ACHN (cell line): ENCODE data around the gene FBN2.

Experiments used
- DNase-seq: peaks from one replicate; pipeline ENCODE4 v3.0.0-alpha.2; 2015
- in situ Hi-C: cut with HindIII; loops from 2 replicates; pipeline ENCODE4 v1.10.0; 2017; ENCODE audit warnings: low sequenced_read_pairs, low pct_ligation_motif_present, low pct_unique_long_range_greater_than_20kb

Gene FBN2

DNA sequence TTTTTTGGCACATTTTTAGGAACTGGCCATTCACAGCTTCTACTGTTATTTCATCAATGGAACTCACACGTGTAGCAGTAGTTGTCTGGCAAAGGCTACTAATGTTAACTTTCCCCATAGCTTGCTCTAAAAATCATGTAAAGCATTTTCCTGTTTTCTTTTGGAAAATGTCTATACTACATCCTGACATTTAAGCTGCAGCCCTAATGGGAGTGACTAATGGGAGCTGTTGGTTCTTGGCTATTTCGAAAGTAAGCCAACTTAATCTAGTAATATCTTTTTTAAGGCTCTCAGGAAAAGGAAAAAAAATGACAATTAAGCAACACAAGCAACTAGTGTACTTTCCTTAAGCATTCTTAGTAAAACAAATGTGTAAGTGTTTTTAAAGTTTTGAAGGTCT is 285.3 kb downstream of the FBN2 start:
- in situ Hi-C loops = no loop called here
- DNase-seq = no peak

GRCh38 chr5:128252196-128252595 is 285.8 kb downstream of the FBN2 start:
- DNase-seq = no peak
- in situ Hi-C loops = no loop called here

DNA sequence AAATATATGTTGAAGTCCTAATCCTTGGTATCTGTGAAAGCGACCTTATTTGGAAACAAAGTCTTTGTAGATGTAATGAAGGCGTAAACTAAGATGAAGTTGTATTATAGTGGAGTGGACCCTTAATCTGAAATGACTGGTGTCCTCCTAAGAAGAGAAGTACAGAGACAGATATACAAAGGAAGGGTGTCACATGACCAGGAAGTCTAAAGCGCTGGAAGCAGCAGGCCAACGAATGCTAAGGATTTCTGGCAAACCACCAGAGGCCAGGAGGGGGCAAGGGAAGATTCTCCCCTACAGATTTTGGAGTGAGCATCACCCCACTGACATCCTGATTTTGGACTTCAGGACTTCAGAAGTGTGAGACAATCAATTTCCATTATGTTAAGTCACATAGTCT is 292.1 kb downstream of the FBN2 start:
- in situ Hi-C loops = no loop called here

GRCh38 chr5:128243958-128244582 is 294.0 kb downstream of the FBN2 start:
- in situ Hi-C loops = no loop called here
- DNase-seq = no peak

More for the DNA sequence above, 292.1 kb downstream of the FBN2 start:
- no peak for DNase-seq

GRCh38 chr5:128241051-128241695 is 296.9 kb downstream of the FBN2 start:
- no peak for DNase-seq
- in situ Hi-C loops = no loop called here

DNA sequence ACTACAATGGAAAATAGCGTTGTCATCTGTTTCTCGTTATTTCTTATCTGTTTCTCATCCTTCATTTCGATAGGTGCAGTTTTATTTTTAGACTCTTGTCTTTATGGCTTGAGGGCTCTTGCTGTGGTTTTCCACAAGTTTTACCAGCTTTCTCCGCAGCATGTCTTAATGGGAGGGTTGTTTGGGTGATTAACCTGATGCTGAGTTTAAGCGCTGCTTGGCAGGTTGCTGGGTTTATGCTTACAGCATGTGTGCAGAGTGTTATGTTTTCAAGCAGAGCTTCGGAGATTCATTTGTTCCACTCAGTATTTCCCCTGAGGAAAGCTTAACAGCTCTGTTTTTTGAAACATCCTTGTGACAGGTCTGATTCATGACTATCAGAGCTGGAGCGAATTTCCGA is 300.5 kb downstream of the FBN2 start:
- in situ Hi-C loops = no loop called here
- no peak for DNase-seq

DNA sequence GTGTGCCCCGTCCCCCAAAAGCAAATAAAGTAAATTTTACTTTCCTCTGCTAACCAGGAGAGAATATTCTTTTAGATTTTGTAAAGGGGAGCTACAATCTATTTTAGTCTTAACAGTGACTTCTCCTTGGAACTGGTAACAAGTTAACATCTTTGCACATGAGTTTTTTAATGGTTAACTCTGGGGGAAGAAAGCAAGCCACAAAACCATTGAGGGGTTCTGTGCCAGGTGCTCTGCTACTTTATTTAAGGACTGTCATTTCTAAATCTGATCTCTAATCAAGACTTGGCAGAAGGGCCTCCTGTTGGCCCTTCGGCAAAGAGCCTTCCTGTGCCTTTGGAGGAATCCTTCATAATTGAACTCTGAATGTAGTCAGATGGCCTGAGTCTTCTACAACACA is 301.0 kb downstream of the FBN2 start:
- no peak for DNase-seq
- in situ Hi-C loops = no loop called here

- DNase-seq = no peak
- in situ Hi-C loops = no loop called here
Measured at GRCh38 chr5:128236334-128236733, 301.7 kb downstream of the FBN2 start.

DNA sequence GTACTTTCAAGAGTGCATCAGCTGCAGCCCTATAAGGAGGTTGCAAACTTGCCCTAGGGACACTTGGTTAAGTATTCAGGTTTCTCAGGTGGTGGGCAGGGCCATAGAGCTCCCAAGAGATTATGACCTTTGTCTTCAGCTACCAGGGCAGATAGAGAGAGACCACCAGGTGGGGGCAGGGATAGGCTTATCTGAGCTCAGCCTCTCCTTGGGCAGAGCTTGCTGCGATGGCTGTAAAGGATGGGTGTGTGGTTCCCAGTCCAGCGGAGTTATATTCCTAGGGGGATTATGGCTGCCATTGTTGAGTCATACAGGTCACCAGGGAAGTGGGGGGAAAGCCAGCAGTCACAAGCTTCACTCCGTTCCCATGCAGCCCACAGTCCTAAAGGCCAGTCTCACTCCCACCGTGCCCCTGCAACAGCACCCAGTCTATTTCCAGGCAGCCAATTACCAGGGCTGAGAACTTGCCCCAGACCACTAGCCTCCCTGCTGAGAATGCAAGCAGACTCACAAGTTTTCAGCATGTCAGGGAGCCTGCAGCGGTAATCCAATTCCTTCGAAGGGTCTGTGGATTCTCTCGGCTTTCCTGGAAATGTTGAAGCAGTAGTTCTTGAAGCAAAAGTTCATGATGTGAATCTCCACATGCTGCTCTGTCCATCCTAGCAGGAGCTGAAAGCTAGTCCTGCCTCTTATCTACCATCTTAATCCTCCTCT is 303.0 kb downstream of the FBN2 start:
- DNase-seq = no peak
- in situ Hi-C loops = no loop called here

DNA sequence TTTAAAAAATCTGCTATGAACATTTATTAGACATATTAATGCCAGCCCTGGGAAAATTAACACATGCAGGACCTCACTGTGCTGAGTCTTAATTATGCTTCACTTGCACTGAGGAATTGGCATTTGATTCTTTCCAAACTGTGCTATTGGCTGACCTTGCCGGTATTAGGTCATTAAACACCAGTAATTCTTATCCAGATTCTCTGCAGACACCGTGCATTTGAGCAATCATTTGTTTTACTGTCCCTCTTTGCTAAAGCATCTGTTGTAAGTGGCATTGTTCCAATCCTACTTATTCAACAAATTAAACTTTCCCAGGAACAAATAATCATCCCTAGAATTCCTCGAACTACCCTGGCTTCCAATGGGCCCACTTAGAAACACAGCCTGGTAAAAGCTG is 309.5 kb downstream of the FBN2 start:
- in situ Hi-C loops = no loop called here
- no peak for DNase-seq

- in situ Hi-C loops = no loop called here
- DNase-seq = peak; percentile 19
Measured at GRCh38 chr5:128228008-128228407, 310.0 kb downstream of the FBN2 start.

GRCh38 chr5:128225245-128226030 is 312.6 kb downstream of the FBN2 start:
- no peak for DNase-seq
- in situ Hi-C loops = no loop called here

- in situ Hi-C loops = no loop called here
- DNase-seq = no peak
Measured at GRCh38 chr5:128224336-128224735, 313.7 kb downstream of the FBN2 start.

GRCh38 chr5:128220841-128221240 is 317.2 kb downstream of the FBN2 start:
- DNase-seq = no peak
- in situ Hi-C loops = no loop called here

DNA sequence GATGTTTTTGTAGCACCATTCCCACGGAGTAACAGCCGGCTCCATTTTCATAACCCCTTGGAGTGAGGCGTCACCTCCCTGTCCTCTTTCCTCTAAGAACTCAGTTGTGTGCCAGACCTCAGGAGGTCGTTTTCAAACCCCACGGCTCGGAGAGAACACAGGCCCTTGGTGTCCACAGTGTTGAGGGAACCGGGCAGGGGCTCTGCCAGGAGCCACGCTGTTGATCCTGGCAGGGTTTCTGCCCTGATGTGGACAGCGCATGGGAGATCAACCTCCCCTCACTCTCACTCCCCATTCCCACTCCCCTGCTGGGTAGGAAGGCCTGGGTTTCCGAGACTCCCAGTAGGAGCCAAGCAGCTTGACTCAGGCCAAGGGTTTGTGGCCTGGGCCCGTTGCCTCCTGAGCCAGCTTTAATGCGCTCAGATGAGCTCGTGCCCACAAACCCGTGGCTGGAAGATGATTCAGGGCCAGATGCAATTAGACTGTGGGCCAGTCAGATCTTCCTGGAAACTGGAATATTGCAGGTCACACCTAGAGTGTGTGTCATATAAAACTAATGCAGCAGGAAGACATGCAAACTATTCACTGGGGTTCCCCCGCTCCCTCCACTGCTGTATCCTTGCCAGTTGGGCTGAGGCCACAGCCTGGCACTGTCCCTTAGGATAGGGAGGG is 321.0 kb downstream of the FBN2 start:
- DNase-seq = peak; percentile 87
- in situ Hi-C loops = no loop called here

DNA sequence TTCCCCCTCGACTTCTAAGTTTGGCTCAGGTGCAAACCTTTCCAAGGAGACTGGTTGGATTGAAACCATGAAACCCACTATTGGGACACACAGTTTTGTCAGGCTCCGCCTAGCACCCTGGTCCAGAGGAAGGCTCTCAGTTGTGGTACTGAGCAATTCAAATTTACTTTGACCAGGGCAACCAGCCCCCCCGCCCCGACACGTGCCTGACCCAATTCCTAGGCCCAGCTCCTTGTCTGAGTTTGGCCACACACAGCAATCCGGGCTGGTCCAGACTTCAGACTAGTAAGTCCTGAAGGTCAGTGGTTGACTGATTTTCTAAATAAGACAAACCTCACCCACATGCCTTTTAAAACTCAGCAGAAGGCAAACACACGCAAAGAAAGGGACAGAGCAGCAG is 321.8 kb downstream of the FBN2 start:
- no peak for DNase-seq
- in situ Hi-C loops = no loop called here

DNA sequence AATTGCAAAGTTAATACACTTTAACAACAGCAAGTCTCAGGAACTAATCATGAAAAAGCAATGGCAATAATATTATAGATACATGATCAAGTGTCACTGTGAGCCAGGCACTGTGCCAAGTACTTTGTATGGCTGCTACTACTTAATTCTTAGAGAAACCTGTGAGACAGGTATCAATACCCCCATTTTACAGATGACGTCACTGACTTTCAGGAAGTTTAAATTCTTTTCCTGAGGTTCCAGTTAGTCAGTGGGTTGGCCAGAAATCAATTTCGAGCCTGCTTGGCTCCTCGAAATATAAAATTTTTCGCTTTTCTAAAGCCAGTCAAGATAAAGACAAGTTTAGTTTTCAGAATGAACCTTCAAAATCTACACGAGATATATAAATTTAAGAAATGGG is 324.2 kb downstream of the FBN2 start:
- in situ Hi-C loops = no loop called here
- no peak for DNase-seq

GRCh38 chr5:128213340-128213739 is 324.7 kb downstream of the FBN2 start:
- in situ Hi-C loops = no loop called here
- peak; percentile 57 for DNase-seq
